SU-DHL-6 (cell line): ENCODE results near the gene ASCC3.

Source experiments
- H2AFZ ChIP-seq: fragments of 200-600 bp; sonication (generic); 2 replicates; pipeline ENCODE4 v1.6.1; 2014; ENCODE audit warnings: low read depth, mild to moderate bottlenecking, moderate library complexity, mixed read lengths, antibody characterized with exemption, low read length; ENCODE audit not compliant: severe bottlenecking
- H3F3A ChIP-seq: fragments of 200-600 bp; shearing (Covaris generic); 2 replicates; pipeline ENCODE4 v1.6.0; 2016; ENCODE audit warnings: antibody characterized with exemption, mild to moderate bottlenecking; ENCODE audit not compliant: insufficient read depth
- H3K27ac ChIP-seq: fragments of 200-600 bp; sonication (generic); 2 replicates; pipeline ENCODE4 v1.5.1; 2016; ENCODE audit warnings: low read depth, mild to moderate bottlenecking, low read length, moderate library complexity, mixed read lengths
- H3K27me3 ChIP-seq: fragments of 200-600 bp; sonication (generic), shearing (Covaris generic); 2 replicates; pipeline ENCODE4 v1.6.0; 2014; ENCODE audit warnings: mild to moderate bottlenecking, low read length
- H3K36me3 ChIP-seq: fragments of 200-600 bp; sonication (generic); 2 replicates; pipeline ENCODE4 v1.6.1; 2014; ENCODE audit warnings: mild to moderate bottlenecking, low read length, mixed read lengths
- H3K4me2 ChIP-seq: fragments of 300-600, 200-600 bp; shearing (Covaris generic), sonication (generic); 2 replicates; pipeline ENCODE4 v1.6.0; 2014; ENCODE audit warnings: low read length, low read depth, mild to moderate bottlenecking; ENCODE audit not compliant: poor library complexity, severe bottlenecking
- H3K4me3 ChIP-seq: fragments of 200-600 bp; sonication (generic); 2 replicates; pipeline ENCODE4 v1.5.1; 2014; ENCODE audit warnings: antibody characterized with exemption, low read length, mild to moderate bottlenecking, mixed read lengths; ENCODE audit not compliant: insufficient read depth, poor library complexity, severe bottlenecking
- H3K79me2 ChIP-seq: fragments of 200-600 bp; sonication (generic); 2 replicates; pipeline ENCODE4 v1.6.1; 2014; ENCODE audit warnings: mild to moderate bottlenecking, low read length, moderate library complexity; ENCODE audit not compliant: insufficient read depth
- H3K9ac ChIP-seq: fragments of 200-600 bp; sonication (generic); 2 replicates; pipeline ENCODE4 v1.7.0; 2014; ENCODE audit warnings: mild to moderate bottlenecking, low read length
- H3K9me2 ChIP-seq: fragments of 200-600 bp; sonication (generic); replicated peaks from 2 replicates; pipeline ENCODE4 v1.6.1; 2014; ENCODE audit warnings: low read length; ENCODE audit not compliant: insufficient read depth
- H3K9me3 ChIP-seq: fragments of 200-600 bp; sonication (generic); 2 replicates; pipeline ENCODE4 v1.6.1; 2014; ENCODE audit warnings: low read length, mixed read lengths; ENCODE audit not compliant: insufficient read depth
- H4K20me1 ChIP-seq: fragments of 200-600 bp; sonication (generic); 2 replicates; pipeline ENCODE4 v1.6.1; 2014; ENCODE audit warnings: low read depth, mild to moderate bottlenecking, antibody characterized with exemption, low read length, moderate library complexity, mixed read lengths
- EZH2phosphoT487 ChIP-seq: fragments of 200-600 bp; sonication (generic), shearing (Covaris generic); conservative IDR thresholded peaks from 2 replicates; pipeline ENCODE4 v1.6.1; 2018; ENCODE audit warnings: mild to moderate bottlenecking, antibody characterized with exemption, low read length, moderate library complexity, mixed read lengths
- TF ChIP-seq, protein P1 (sequence below): fragments of 200-600 bp; sonication (generic); IDR thresholded peaks from one replicate; pipeline ENCODE4 v1.5.1; 2017; ENCODE audit warnings: antibody characterized with exemption, mild to moderate bottlenecking, low read length, moderate library complexity; ENCODE audit not compliant: insufficient read depth, poor library complexity, severe bottlenecking

ASCC3 gene

DNA sequence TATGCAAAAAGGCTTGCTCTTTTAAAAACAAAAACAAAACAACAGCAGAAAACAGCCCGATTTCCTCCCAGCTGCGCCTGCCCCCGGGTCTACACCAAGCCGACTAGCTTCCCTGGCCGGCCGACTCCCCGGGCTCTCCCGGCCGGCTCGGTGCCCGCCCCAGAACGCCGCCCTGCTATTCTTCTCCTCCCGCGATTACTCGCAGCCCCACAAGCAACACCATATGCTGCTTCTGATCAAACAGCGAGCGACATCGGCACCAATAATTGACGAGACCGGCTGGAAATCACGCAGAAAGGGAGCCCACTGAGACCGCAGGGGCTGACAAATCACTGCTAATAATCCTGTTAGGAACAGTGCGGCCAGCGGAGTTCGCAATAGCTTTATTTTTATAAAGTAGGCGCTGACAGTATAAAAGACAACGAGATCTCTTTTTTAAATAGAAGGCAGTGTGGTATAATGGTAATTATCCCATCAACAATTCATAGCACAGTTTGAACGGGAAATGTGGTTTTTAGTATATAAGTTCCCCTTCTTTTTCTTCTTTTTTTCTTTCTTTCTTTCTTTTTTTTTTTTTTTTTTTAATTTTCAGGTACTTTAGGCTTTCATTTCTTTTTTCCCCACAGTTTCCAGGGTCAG is 419.7 kb downstream of the ASCC3 start:
- H3K27ac ChIP-seq, result no peak overlapping the region
- no peaks in the 10 kb centered on the region for H3K27me3 ChIP-seq
- no peak overlapping the region for H3K9ac ChIP-seq
- no peak overlapping the region for H3K4me2 ChIP-seq
- no peaks in the 10 kb centered on the region for H4K20me1 ChIP-seq
- H2AFZ ChIP-seq, result no peak overlapping the region
- TF ChIP-seq, protein P1, sequence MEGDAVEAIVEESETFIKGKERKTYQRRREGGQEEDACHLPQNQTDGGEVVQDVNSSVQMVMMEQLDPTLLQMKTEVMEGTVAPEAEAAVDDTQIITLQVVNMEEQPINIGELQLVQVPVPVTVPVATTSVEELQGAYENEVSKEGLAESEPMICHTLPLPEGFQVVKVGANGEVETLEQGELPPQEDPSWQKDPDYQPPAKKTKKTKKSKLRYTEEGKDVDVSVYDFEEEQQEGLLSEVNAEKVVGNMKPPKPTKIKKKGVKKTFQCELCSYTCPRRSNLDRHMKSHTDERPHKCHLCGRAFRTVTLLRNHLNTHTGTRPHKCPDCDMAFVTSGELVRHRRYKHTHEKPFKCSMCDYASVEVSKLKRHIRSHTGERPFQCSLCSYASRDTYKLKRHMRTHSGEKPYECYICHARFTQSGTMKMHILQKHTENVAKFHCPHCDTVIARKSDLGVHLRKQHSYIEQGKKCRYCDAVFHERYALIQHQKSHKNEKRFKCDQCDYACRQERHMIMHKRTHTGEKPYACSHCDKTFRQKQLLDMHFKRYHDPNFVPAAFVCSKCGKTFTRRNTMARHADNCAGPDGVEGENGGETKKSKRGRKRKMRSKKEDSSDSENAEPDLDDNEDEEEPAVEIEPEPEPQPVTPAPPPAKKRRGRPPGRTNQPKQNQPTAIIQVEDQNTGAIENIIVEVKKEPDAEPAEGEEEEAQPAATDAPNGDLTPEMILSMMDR, result no peak
- TF ChIP-seq EZH2phosphoT487, result no peak
- no peaks in the 10 kb centered on the region for H3K79me2 ChIP-seq
- no peaks in the 10 kb centered on the region for H3K9me3 ChIP-seq
- H3K9me2 ChIP-seq, result no peaks in the 10 kb centered on the region
- no peak overlapping the region for H3K4me3 ChIP-seq
- no peaks in the 10 kb centered on the region for H3K36me3 ChIP-seq
- H3F3A ChIP-seq, result no peaks in the 10 kb centered on the region

DNA sequence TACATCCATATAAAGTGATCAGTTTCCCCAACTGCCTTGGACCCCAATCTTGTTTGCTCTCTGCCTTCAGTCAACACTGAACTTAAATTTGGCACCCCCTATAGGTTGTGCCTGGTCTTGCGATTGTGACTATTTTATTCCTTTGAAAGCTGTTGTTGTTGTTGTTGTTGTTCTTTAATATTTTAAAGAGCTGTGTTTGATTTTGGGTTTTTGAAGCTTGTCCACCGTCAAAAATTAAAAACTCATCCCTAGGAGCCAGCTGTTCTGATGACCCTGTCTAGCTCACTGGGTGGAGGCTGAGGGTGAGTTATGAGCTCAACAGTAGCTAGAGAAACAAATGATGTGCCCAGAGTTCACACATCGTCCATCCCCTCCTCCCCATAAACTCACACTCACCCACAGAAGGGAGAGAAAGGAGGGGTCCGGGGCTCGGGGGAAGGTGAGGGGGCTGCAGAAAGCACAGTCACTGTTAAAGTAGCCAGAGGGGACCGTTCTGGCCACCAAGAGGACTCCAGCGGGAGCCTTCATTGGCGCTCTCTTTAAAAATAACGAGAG is 420.4 kb downstream of the ASCC3 start:
- no peaks in the 10 kb centered on the region for H3K27me3 ChIP-seq
- H3K9me3 ChIP-seq, result no peaks in the 10 kb centered on the region
- no peaks in the 10 kb centered on the region for H3K36me3 ChIP-seq
- no peaks in the 10 kb centered on the region for H4K20me1 ChIP-seq
- H3K4me3 ChIP-seq, result no peak overlapping the region
- H3K27ac ChIP-seq, result no peak overlapping the region
- H3K9ac ChIP-seq, result no peak overlapping the region
- no peak overlapping the region for H2AFZ ChIP-seq
- H3K79me2 ChIP-seq, result no peaks in the 10 kb centered on the region
- TF ChIP-seq, protein P1, result peak; percentile 9
- TF ChIP-seq EZH2phosphoT487, result no peak
- H3K4me2 ChIP-seq, result no peak overlapping the region
- no peaks in the 10 kb centered on the region for H3F3A ChIP-seq
- no peaks in the 10 kb centered on the region for H3K9me2 ChIP-seq

DNA sequence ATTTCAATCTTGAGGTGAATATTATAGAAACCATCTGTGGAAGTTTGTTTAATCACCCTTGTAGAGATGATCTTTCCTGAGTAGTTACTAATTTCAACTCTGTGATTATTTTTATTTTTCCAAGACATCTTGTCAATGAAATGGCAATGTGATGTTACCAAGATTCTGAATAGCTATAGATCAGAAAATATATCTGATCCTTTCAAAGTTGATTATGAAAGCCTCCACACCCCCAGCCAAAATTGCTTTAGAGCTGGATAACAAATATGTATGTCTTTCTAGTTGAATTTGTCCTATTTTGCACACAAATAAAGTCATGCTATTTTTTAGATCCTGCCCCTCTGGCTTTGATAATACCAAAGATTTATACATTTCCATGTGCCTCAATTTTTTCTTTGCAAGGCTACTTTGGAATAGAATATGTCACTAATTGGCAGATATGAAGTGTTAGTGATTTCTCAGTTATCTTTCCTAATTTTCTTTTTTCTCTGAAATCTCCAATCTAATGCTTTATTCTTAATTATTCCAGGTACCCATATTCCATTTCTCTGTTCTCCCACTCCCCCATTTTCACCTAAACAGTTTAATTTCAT is 421.4 kb downstream of the ASCC3 start:
- no peak overlapping the region for H3K9ac ChIP-seq
- H3F3A ChIP-seq, result no peaks in the 10 kb centered on the region
- no peak overlapping the region for H3K4me2 ChIP-seq
- no peaks in the 10 kb centered on the region for H3K27me3 ChIP-seq
- H3K4me3 ChIP-seq, result no peak overlapping the region
- H3K79me2 ChIP-seq, result no peaks in the 10 kb centered on the region
- TF ChIP-seq, protein P1, result no peak
- no peak for TF ChIP-seq EZH2phosphoT487
- no peaks in the 10 kb centered on the region for H3K36me3 ChIP-seq
- H3K9me3 ChIP-seq, result no peaks in the 10 kb centered on the region
- no peaks in the 10 kb centered on the region for H3K9me2 ChIP-seq
- no peaks in the 10 kb centered on the region for H4K20me1 ChIP-seq
- H3K27ac ChIP-seq, result no peak overlapping the region
- H2AFZ ChIP-seq, result no peak overlapping the region
